K562 (cell line): ENCODE measurements around the gene DKC1. TPM values are rescaled to one million over a fixed set of nuclear protein-coding genes. Genes with fewer than 3 reads are reported as not detected.

Experiments used
- FOXM1 ChIP-seq, 2 experiments: fragments of 450-650 bp in 1 of 2; sonication (generic) in 1 of 2; formaldehyde crosslinking in 1 of 2; IDR thresholded peaks; 2 replicates each; pipeline versions ENCODE4 v1.6.1 to v1.9.0; 2017 to 2022; ENCODE audit warnings: low read depth in 2 of 2, mild to moderate bottlenecking in 2 of 2, missing genetic modification reagents in 1 of 2, moderate library complexity in 1 of 2
- MTA2 ChIP-seq: fragments of 450-650 bp; IDR thresholded peaks from 2 replicates; pipeline ENCODE4 v1.6.1; 2016; ENCODE audit warnings: low read depth
- NFYB ChIP-seq: IDR thresholded peaks from 2 replicates; pipeline ENCODE4 v1.6.1; 2011; ENCODE audit warnings: mild to moderate bottlenecking, moderate library complexity; ENCODE audit not compliant: insufficient read length; ENCODE audit errors: extremely low read depth
- SRSF3 ChIP-seq: fragments of 200-400 bp; formaldehyde crosslinking; IDR thresholded peaks from 2 replicates; pipeline ENCODE4 v1.6.1; 2016; ENCODE audit warnings: mild to moderate bottlenecking, low read length, moderate library complexity; ENCODE audit not compliant: insufficient read depth
- TGIF2 ChIP-seq: sonication (generic); formaldehyde crosslinking; IDR thresholded peaks from 2 replicates; pipeline ENCODE4 v1.8.1; 2022; ENCODE audit warnings: mild to moderate bottlenecking, missing genetic modification reagents, moderate library complexity
- ZNF224 ChIP-seq: sonication (generic); formaldehyde crosslinking; IDR thresholded peaks from 2 replicates; pipeline ENCODE4 v1.8.0; 2022; ENCODE audit warnings: mild to moderate bottlenecking, missing genetic modification reagents
- polyA plus RNA-seq, 8 experiments: library from polyadenylated mRNA; depleted of rRNA in 4 of 8; stranded (reverse) in 5 of 8; unstranded in 3 of 8; fragments of >200 nt; fragmentation: Nextera tagmentation in 2 of 8; fragmentation: Illumina TruSeq in 1 of 8; extraction: Ambion mirVana in 2 of 8; extraction: Trizol in 1 of 8; gene quantifications; 2 replicates each; pipeline versions ENCODE4 v1.2.1 to v1.2.3, GENCODE V29; 2011 to 2014; ENCODE audit warnings: inconsistent platforms in 1 of 8, missing spikeins in 1 of 8
- total RNA-seq, 7 experiments: library from RNA; depleted of rRNA in 6 of 7; stranded (reverse); fragments of >200 nt in 6 of 7; fragmentation: Illumina TruSeq in 2 of 7; extraction: Trizol in 2 of 7; gene quantifications; 2 replicates each; pipeline versions ENCODE4 v1.2.1 to v1.2.3, GENCODE V29; 2011 to 2021; ENCODE audit warnings: low replicate concordance in 1 of 7
- TF ChIP-seq, protein P1 (sequence below): fragments of 450-650 bp; IDR thresholded peaks from 2 replicates; pipeline ENCODE4 v1.6.1; 2016; ENCODE audit warnings: borderline replicate concordance
- TF ChIP-seq, protein P2 (sequence below), 2 experiments: IDR thresholded peaks in 1 of 2; conservative IDR thresholded peaks in 1 of 2; 2 replicates each; pipeline ENCODE4 v1.6.1; 2016; ENCODE audit warnings: low read depth in 2 of 2, mild to moderate bottlenecking in 1 of 2, missing compliant biosample characterization in 1 of 2, missing genetic modification characterization in 1 of 2, moderate library complexity in 1 of 2
- TF ChIP-seq, protein P3 (sequence below): sonication (generic); formaldehyde crosslinking; IDR thresholded peaks from 2 replicates; pipeline ENCODE4 v1.8.0; 2022; ENCODE audit warnings: mild to moderate bottlenecking, missing genetic modification reagents, borderline replicate concordance
- TF ChIP-seq, protein P4 (sequence below), 3 experiments: fragments of 200-800 bp in 1 of 3; fragments of 250-450 bp in 1 of 3; fragments of 450-650 bp in 1 of 3; sonication (Bioruptor Pico) in 1 of 3; sonication (Bioruptor generic) in 1 of 3; formaldehyde crosslinking in 1 of 3; IDR thresholded peaks; 2 replicates each; pipeline versions ENCODE4 v1.6.1 to v1.8.0; 2016 to 2022; ENCODE audit warnings: mild to moderate bottlenecking in 2 of 3, missing genetic modification characterization in 2 of 3, missing compliant biosample characterization in 1 of 3, moderate library complexity in 1 of 3

The DKC1 gene
- total and polyA plus RNA-seq, 9 of the 15 experiments (the other 6 are each of a cell fraction or from before 2014, with no cell fraction given): 205 to 313 (median 219) TPM

DNA sequence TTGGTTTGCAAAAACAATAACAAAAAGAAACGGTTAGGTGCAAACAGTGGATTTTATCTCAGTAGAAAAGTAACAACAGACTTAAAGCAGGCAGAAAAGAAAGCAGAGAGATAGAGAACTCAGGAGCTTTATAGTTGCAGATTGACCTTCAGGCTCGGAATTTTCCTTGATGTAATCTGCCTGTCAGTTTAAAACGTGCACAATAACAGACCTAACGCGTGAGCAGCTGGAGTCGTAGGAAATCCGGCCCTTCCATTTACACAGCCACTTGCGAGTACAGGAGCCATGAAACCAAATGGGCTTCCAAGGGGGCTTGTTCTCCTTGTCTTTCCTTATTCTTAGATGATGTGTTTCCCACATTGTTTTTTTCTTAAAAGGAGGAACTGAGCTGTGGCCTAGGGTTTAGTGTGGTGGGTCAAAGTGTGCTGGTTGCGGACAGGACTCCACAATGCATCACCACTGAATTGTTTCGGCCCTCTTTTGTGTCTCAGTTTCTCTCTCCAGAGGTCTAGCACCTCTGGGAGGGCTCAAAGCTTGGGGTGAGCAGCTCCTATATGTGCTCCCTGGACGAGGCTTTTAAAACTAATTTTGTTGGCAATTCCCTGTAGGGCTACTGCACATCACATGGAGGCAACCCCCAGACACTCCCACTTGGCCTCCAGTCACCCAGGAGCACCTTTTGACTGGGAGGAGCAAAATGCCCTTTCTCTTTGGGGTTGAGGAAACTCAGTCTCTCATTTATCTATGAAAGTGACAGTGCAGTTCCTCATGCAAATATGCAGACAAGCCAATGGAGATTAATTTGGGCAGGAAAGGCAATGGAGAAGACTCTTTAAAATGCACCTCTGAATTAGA is 56.5 kb downstream of the DKC1 start (continued):
- TF ChIP-seq, protein P1, sequence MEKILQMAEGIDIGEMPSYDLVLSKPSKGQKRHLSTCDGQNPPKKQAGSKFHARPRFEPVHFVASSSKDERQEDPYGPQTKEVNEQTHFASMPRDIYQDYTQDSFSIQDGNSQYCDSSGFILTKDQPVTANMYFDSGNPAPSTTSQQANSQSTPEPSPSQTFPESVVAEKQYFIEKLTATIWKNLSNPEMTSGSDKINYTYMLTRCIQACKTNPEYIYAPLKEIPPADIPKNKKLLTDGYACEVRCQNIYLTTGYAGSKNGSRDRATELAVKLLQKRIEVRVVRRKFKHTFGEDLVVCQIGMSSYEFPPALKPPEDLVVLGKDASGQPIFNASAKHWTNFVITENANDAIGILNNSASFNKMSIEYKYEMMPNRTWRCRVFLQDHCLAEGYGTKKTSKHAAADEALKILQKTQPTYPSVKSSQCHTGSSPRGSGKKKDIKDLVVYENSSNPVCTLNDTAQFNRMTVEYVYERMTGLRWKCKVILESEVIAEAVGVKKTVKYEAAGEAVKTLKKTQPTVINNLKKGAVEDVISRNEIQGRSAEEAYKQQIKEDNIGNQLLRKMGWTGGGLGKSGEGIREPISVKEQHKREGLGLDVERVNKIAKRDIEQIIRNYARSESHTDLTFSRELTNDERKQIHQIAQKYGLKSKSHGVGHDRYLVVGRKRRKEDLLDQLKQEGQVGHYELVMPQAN: no peak
- TF ChIP-seq SRSF3 (no peak), MTA2 (no peak), NFYB (no peak), FOXM1 (IDR thresholded peaks at IDR 0.05; ENCODE audit: low read depth) (0 out of 2 replicates have a peak, but pooled peaks have one; percentile 30), FOXM1 (CRISPR knock-in tag; IDR thresholded peaks at IDR 0.05; ENCODE audit: low read depth) (no peak), ZNF224 (CRISPR knock-in tag) (no peak), TGIF2 (CRISPR knock-in tag) (no peak)
- TF ChIP-seq, protein P2, sequence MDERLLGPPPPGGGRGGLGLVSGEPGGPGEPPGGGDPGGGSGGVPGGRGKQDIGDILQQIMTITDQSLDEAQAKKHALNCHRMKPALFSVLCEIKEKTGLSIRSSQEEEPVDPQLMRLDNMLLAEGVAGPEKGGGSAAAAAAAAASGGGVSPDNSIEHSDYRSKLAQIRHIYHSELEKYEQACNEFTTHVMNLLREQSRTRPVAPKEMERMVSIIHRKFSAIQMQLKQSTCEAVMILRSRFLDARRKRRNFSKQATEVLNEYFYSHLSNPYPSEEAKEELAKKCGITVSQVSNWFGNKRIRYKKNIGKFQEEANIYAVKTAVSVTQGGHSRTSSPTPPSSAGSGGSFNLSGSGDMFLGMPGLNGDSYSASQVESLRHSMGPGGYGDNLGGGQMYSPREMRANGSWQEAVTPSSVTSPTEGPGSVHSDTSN (CRISPR knock-in tag; IDR thresholded peaks at IDR 0.05; ENCODE audit: low read depth): no peak
- TF ChIP-seq, protein P2 (tag; conservative IDR thresholded peaks at IDR 0.05; ENCODE audit: low read depth): peak; percentile 81
- TF ChIP-seq, protein P3, sequence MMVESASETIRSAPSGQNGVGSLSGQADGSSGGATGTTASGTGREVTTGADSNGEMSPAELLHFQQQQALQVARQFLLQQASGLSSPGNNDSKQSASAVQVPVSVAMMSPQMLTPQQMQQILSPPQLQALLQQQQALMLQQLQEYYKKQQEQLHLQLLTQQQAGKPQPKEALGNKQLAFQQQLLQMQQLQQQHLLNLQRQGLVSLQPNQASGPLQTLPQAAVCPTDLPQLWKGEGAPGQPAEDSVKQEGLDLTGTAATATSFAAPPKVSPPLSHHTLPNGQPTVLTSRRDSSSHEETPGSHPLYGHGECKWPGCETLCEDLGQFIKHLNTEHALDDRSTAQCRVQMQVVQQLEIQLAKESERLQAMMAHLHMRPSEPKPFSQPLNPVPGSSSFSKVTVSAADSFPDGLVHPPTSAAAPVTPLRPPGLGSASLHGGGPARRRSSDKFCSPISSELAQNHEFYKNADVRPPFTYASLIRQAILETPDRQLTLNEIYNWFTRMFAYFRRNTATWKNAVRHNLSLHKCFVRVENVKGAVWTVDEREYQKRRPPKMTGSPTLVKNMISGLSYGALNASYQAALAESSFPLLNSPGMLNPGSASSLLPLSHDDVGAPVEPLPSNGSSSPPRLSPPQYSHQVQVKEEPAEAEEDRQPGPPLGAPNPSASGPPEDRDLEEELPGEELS (CRISPR knock-in tag): no peak
- TF ChIP-seq, protein P4, sequence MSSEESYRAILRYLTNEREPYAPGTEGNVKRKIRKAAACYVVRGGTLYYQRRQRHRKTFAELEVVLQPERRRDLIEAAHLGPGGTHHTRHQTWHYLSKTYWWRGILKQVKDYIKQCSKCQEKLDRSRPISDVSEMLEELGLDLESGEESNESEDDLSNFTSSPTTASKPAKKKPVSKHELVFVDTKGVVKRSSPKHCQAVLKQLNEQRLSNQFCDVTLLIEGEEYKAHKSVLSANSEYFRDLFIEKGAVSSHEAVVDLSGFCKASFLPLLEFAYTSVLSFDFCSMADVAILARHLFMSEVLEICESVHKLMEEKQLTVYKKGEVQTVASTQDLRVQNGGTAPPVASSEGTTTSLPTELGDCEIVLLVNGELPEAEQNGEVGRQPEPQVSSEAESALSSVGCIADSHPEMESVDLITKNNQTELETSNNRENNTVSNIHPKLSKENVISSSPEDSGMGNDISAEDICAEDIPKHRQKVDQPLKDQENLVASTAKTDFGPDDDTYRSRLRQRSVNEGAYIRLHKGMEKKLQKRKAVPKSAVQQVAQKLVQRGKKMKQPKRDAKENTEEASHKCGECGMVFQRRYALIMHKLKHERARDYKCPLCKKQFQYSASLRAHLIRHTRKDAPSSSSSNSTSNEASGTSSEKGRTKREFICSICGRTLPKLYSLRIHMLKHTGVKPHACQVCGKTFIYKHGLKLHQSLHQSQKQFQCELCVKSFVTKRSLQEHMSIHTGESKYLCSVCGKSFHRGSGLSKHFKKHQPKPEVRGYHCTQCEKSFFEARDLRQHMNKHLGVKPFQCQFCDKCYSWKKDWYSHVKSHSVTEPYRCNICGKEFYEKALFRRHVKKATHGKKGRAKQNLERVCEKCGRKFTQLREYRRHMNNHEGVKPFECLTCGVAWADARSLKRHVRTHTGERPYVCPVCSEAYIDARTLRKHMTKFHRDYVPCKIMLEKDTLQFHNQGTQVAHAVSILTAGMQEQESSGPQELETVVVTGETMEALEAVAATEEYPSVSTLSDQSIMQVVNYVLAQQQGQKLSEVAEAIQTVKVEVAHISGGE (CRISPR knock-in tag; IDR thresholded peaks at IDR 0.05): peak in 1 of 3 experiments; percentile 28; a peak in 1 of 6 replicates
